ENCODE data around the gene SHISAL2A. TPM values are rescaled to one million over a fixed set of nuclear protein-coding genes. Genes with fewer than 3 reads are reported as not detected.
A peak's percentile ranks its signal among the peaks of the same experiment; 100 is the strongest.

SHISAL2A gene
- polyA plus RNA-seq, 1 donor: 0.58 TPM

GRCh38 chr1:52697795-52698674 is 65.1 kb downstream of the SHISAL2A start, which contains the start of gene COA7:
Gene COA7, minus strand, starts transcription at chr1:52698347. Its CDS starts 21 bp downstream, at chr1:52698326.
- Histone ChIP-seq H3K4me1 (ENCODE audit: control insufficient read depth, insufficient read depth, low read length) (no peaks in the 10 kb centered on the region), H3K9me3 (ENCODE audit: control insufficient read depth, low read depth, low read length) (no peaks in the 10 kb centered on the region), H3K4me3 (ENCODE audit: low read length) (peak within 1 kb of the TSS; percentile 92), H3K27me3 (ENCODE audit: control insufficient read depth, insufficient read depth, low read length) (no peaks in the 10 kb centered on the region), H3K27ac (ENCODE audit: low read length) (peak within 1 kb of the TSS; percentile 91), H3K36me3 (ENCODE audit: control insufficient read depth, insufficient read depth, low read length) (peaks cover 4% of the 10 kb centered on the region)
- DNase-seq: peak; percentile 83 to 93
- WGBS (ENCODE audit: insufficient coverage, low lambda C conversion rate): 0% methylated on average over 1 of the region's 68 CpGs

- peak; percentile 91 to 98 for DNase-seq
- Histone ChIP-seq H3K27me3 (ENCODE audit: control insufficient read depth, insufficient read depth, low read length) (no peaks in the 10 kb centered on the region), H3K9me3 (ENCODE audit: control insufficient read depth, low read depth, low read length) (peaks cover 2% of the 10 kb centered on the region), H3K36me3 (ENCODE audit: control insufficient read depth, insufficient read depth, low read length) (no peaks in the 10 kb centered on the region), H3K4me1 (ENCODE audit: control insufficient read depth, insufficient read depth, low read length) (peaks cover 4% of the 10 kb centered on the region), H3K4me3 (ENCODE audit: low read length) (peak overlapping the region; percentile 47), H3K27ac (ENCODE audit: low read length) (peak overlapping the region; percentile 91)
- no CpG with 5 or more reads among the region's 35 CpGs for WGBS (ENCODE audit: insufficient coverage, low lambda C conversion rate)
These were observed 70.2 kb downstream of the SHISAL2A start for GRCh38 chr1:52702886-52703787.

- peaks cover 4% of the 10 kb centered on the region for H3K4me1 ChIP-seq (ENCODE audit: control insufficient read depth, insufficient read depth, low read length)
- WGBS (ENCODE audit: insufficient coverage, low lambda C conversion rate): 100% methylated on average over 1 of the region's 6 CpGs
- no peak overlapping the region for H3K4me3 ChIP-seq (ENCODE audit: low read length)
- peaks cover 2% of the 10 kb centered on the region for H3K9me3 ChIP-seq (ENCODE audit: control insufficient read depth, low read depth, low read length)
- no peaks in the 10 kb centered on the region for H3K27me3 ChIP-seq (ENCODE audit: control insufficient read depth, insufficient read depth, low read length)
- H3K36me3 ChIP-seq (ENCODE audit: control insufficient read depth, insufficient read depth, low read length): no peaks in the 10 kb centered on the region
- no peak for DNase-seq
- no peak overlapping the region for H3K27ac ChIP-seq (ENCODE audit: low read length)
These were observed 73.2 kb downstream of the SHISAL2A start for GRCh38 chr1:52706136-52706670.

Other genes with a start within 250 kb of the SHISAL2A start
- gene ORC1, start 228.7 kb upstream of the SHISAL2A start, polyA plus RNA-seq: 4.2 TPM
- 51.0 TPM for gene PRPF38A, start 228.6 kb upstream of the SHISAL2A start, polyA plus RNA-seq
- 68.7 TPM for gene TUT4, start 80.1 kb upstream of the SHISAL2A start, polyA plus RNA-seq
- 38.6 TPM for gene GPX7, start 30.8 kb upstream of the SHISAL2A start, polyA plus RNA-seq
- gene COA7, start 65.2 kb downstream of the SHISAL2A start, polyA plus RNA-seq: 19.9 TPM
- gene ZYG11B, start 93.3 kb downstream of the SHISAL2A start, polyA plus RNA-seq: 13.1 TPM
- gene ZYG11A, start 209.6 kb downstream of the SHISAL2A start, polyA plus RNA-seq: 0.25 TPM